ENCODE measurements around the gene CEP152. TPM values are rescaled to one million over a fixed set of nuclear protein-coding genes. Genes with fewer than 3 reads are reported as not detected.

The CEP152 gene
- total and polyA plus RNA-seq, 4 donors: 0.30 to 9.7 (median 3.5) TPM

- DNase-seq (ENCODE audit: low spot score): no peak
- no peaks in the 10 kb centered on the region for H3K36me3 ChIP-seq (ENCODE audit: control insufficient read depth in 4 of 4, insufficient read depth in 3 of 4, low read depth in 1 of 4, low read length in 3 of 4)
- H3K4me3 ChIP-seq (ENCODE audit: low read depth in 1 of 3, low read length in 3 of 3): peak overlapping the region; percentile 68 to 99 (median 78)
- WGBS: 9% methylated on average over 25 of the region's 25 CpGs
- no peaks in the 10 kb centered on the region for H3K27me3 ChIP-seq (ENCODE audit: control insufficient read depth in 4 of 4, insufficient read depth in 4 of 4, low read length in 3 of 4)
- no peak for TF ChIP-seq YY1 (IDR thresholded peaks at IDR 0.05)
- TF ChIP-seq GABPA (IDR thresholded peaks at IDR 0.05 in 1 of 2, conservative IDR thresholded peaks at IDR 0.05 in 1 of 2): peak in 1 of 2 donors; percentile 3
- no peak for TF ChIP-seq REST (IDR thresholded peaks at IDR 0.05)
- TF ChIP-seq, protein P1, sequence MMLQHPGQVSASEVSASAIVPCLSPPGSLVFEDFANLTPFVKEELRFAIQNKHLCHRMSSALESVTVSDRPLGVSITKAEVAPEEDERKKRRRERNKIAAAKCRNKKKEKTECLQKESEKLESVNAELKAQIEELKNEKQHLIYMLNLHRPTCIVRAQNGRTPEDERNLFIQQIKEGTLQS (IDR thresholded peaks at IDR 0.05): no peak
- H3K9me3 ChIP-seq (ENCODE audit: control insufficient read depth in 4 of 4, low read length in 3 of 4): no peaks in the 10 kb centered on the region
- peak overlapping the region in 1 of 2 donors; percentile 15 for H3K9ac ChIP-seq (ENCODE audit: low read depth in 1 of 2, low read length in 2 of 2)
- no peak overlapping the region for H3K27ac ChIP-seq (ENCODE audit: low read depth in 1 of 2, low read length in 2 of 2)
- H3K4me1 ChIP-seq (ENCODE audit: control insufficient read depth in 4 of 4, insufficient read depth in 4 of 4, low read length in 3 of 4): peaks cover 2 to 18% (median 15%) of the 10 kb centered on the region in 4 donors
These were observed 573 bp upstream of the CEP152 start for GRCh38 chr15:48811325-48811958.

DNA sequence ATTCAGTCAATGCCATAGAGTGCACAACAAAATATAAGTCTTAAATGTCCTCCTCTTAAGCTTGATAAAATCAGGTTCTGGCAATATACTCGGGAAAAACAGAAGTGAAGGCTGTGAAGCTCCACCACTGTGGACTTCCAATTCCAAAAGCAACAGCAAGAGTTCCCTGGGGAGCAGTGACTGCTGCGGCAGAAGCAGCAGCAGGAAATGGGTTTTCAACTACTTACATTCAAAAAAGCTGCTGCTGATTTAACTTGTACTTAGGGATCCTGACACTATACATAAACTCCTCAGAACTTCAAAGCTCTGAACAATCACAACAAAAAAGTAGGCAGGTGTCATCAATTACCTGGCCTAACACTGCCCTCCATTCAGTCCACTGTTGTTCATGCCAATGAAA, 4.7 kb downstream of the CEP152 start:
- WGBS: 72% methylated on average over 2 of the region's 2 CpGs
- Histone ChIP-seq H3K9ac (ENCODE audit: low read depth in 1 of 2, low read length in 2 of 2) (no peak overlapping the region), H3K4me3 (ENCODE audit: low read depth in 1 of 3, low read length in 3 of 3) (no peak overlapping the region), H3K4me1 (ENCODE audit: control insufficient read depth in 4 of 4, insufficient read depth in 4 of 4, low read length in 3 of 4) (peaks cover 3 to 13% (median 9%) of the 10 kb centered on the region in 4 donors), H3K36me3 (ENCODE audit: control insufficient read depth in 4 of 4, insufficient read depth in 3 of 4, low read depth in 1 of 4, low read length in 3 of 4) (no peaks in the 10 kb centered on the region), H3K27ac (ENCODE audit: low read depth in 1 of 2, low read length in 2 of 2) (no peak overlapping the region), H3K9me3 (ENCODE audit: control insufficient read depth in 4 of 4, low read length in 3 of 4) (no peaks in the 10 kb centered on the region), H3K27me3 (ENCODE audit: control insufficient read depth in 4 of 4, insufficient read depth in 4 of 4, low read length in 3 of 4) (no peaks in the 10 kb centered on the region)
- no peak for DNase-seq (ENCODE audit: low spot score)
- no peak for TF ChIP-seq FOXA1 (IDR thresholded peaks at IDR 0.05)
- TF ChIP-seq, protein P2, sequence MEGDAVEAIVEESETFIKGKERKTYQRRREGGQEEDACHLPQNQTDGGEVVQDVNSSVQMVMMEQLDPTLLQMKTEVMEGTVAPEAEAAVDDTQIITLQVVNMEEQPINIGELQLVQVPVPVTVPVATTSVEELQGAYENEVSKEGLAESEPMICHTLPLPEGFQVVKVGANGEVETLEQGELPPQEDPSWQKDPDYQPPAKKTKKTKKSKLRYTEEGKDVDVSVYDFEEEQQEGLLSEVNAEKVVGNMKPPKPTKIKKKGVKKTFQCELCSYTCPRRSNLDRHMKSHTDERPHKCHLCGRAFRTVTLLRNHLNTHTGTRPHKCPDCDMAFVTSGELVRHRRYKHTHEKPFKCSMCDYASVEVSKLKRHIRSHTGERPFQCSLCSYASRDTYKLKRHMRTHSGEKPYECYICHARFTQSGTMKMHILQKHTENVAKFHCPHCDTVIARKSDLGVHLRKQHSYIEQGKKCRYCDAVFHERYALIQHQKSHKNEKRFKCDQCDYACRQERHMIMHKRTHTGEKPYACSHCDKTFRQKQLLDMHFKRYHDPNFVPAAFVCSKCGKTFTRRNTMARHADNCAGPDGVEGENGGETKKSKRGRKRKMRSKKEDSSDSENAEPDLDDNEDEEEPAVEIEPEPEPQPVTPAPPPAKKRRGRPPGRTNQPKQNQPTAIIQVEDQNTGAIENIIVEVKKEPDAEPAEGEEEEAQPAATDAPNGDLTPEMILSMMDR (IDR thresholded peaks at IDR 0.05; ENCODE audit: low read depth, low read length, missing input control): no peak
- TF ChIP-seq HNF4A (conservative IDR thresholded peaks at IDR 0.05): no peak
- no peak for TF ChIP-seq EGR1 (IDR thresholded peaks at IDR 0.05; ENCODE audit: low read depth in 2 of 2)
- TF ChIP-seq, protein P3, sequence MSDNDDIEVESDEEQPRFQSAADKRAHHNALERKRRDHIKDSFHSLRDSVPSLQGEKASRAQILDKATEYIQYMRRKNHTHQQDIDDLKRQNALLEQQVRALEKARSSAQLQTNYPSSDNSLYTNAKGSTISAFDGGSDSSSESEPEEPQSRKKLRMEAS (IDR thresholded peaks at IDR 0.05): no peak
- TF ChIP-seq HNF4G (IDR thresholded peaks at IDR 0.05): no peak
- TF ChIP-seq REST (IDR thresholded peaks at IDR 0.05): no peak
- no peak for TF ChIP-seq RXRA (IDR thresholded peaks at IDR 0.05)
- TF ChIP-seq, protein P1 (IDR thresholded peaks at IDR 0.05): no peak
- no peak for TF ChIP-seq ZBTB33 (IDR thresholded peaks at IDR 0.05)
